GM23338 (cell line): ENCODE results near the gene WWOX. TPM values are rescaled to one million over a fixed set of nuclear protein-coding genes. Genes with fewer than 3 reads are reported as not detected.
A peak's percentile ranks its signal among the peaks of the same experiment; 100 is the strongest.

Experiments
- ATAC-seq: fragments of 200-7000 bp; cut with Tn5 transposase; 3 replicates; pipeline ENCODE4 v1.9.1; 2020
- DNase-seq: peaks from one replicate; pipeline ENCODE4 v3.0.0-alpha.2; 2015; ENCODE audit warnings: low spot score
- H2AFZ ChIP-seq: fragments of 200-600 bp; sonication (generic); 2 replicates; pipeline ENCODE4 v1.8.0; 2016; ENCODE audit warnings: antibody characterized with exemption, mild to moderate bottlenecking, moderate library complexity
- H3F3A ChIP-seq: fragments of 200-600 bp; sonication (generic); replicated peaks from 2 replicates; pipeline ENCODE4 v1.8.0; 2017; ENCODE audit warnings: antibody characterized with exemption, mixed run types, low read depth
- H3K27ac ChIP-seq: fragments of 200-600 bp; sonication (generic); 2 replicates; pipeline ENCODE4 v1.6.1; 2016; ENCODE audit warnings: low read depth
- H3K27me3 ChIP-seq: fragments of 200-600 bp; sonication (generic); 2 replicates; pipeline ENCODE4 v1.8.0; 2016; ENCODE audit warnings: mild to moderate bottlenecking, mixed run types, moderate library complexity; ENCODE audit not compliant: insufficient read depth
- H3K36me3 ChIP-seq: fragments of 200-600 bp; sonication (generic); 2 replicates; pipeline ENCODE4 v1.8.0; 2016; ENCODE audit warnings: mild to moderate bottlenecking; ENCODE audit not compliant: insufficient read depth
- H3K4me1 ChIP-seq: fragments of 200-600 bp; sonication (generic); 2 replicates; pipeline ENCODE4 v1.8.0; 2016; ENCODE audit warnings: mild to moderate bottlenecking, moderate library complexity; ENCODE audit not compliant: insufficient read depth
- H3K4me2 ChIP-seq: fragments of 200-600 bp; sonication (generic); 2 replicates; pipeline ENCODE4 v1.7.1; 2017; ENCODE audit warnings: mixed run types
- H3K4me3 ChIP-seq: fragments of 200-600 bp; sonication (generic); 2 replicates; pipeline ENCODE4 v1.6.1; 2016; ENCODE audit warnings: mixed run types
- H3K79me2 ChIP-seq: fragments of 200-600 bp; sonication (generic); replicated peaks from 2 replicates; pipeline ENCODE4 v1.8.0; 2017; ENCODE audit warnings: mild to moderate bottlenecking; ENCODE audit not compliant: insufficient read depth
- H3K9me2 ChIP-seq: fragments of 200-600 bp; sonication (generic); 2 replicates; pipeline ENCODE4 v1.8.0; 2017; ENCODE audit not compliant: insufficient read depth
- H4K20me1 ChIP-seq: fragments of 200-600 bp; sonication (generic); replicated peaks from 2 replicates; pipeline ENCODE4 v1.8.0; 2017; ENCODE audit warnings: mild to moderate bottlenecking; ENCODE audit not compliant: insufficient read depth
- H3K27ac Mint-ChIP-seq: 2 replicates; pipeline ENCODE4 v1.8.0; 2020; ENCODE audit warnings: inconsistent platforms, mild to moderate bottlenecking, moderate library complexity, mixed read lengths
- H3K27me3 Mint-ChIP-seq: 3 replicates; pipeline ENCODE4 v1.8.0; 2022; ENCODE audit warnings: low read depth, mild to moderate bottlenecking, moderate library complexity, mixed read lengths, inconsistent platforms; ENCODE audit not compliant: insufficient read depth, poor library complexity
- H3K36me3 Mint-ChIP-seq: 3 replicates; pipeline ENCODE4 v1.8.0; 2021; ENCODE audit warnings: low read depth, mild to moderate bottlenecking, inconsistent platforms, moderate library complexity, mixed read lengths
- H3K4me1 Mint-ChIP-seq: 3 replicates; pipeline ENCODE4 v1.8.0; 2020; ENCODE audit warnings: mild to moderate bottlenecking, inconsistent platforms, mixed read lengths
- H3K4me3 Mint-ChIP-seq: 3 replicates; pipeline ENCODE4 v1.8.0; 2021; ENCODE audit warnings: moderate library complexity, mild to moderate bottlenecking, inconsistent platforms, mixed read lengths
- H3K9me3 Mint-ChIP-seq: 3 replicates; pipeline ENCODE4 v1.8.0; 2020; ENCODE audit warnings: moderate library complexity, mild to moderate bottlenecking, inconsistent platforms, mixed read lengths
- CREB1 ChIP-seq: fragments of 250-450 bp; sonication (Bioruptor Pico); IDR thresholded peaks from 2 replicates; pipeline ENCODE4 v1.5.0; 2020; ENCODE audit warnings: low read depth, mild to moderate bottlenecking, moderate library complexity
- CTCF ChIP-seq, 2 experiments: fragments of 200-600 bp in 1 of 2; sonication (generic) in 1 of 2; conservative IDR thresholded peaks; 2 replicates each; pipeline versions ENCODE4 v1.5.1 to v1.6.1; 2016 to 2017; ENCODE audit warnings: antibody characterized with exemption in 2 of 2, low read depth in 2 of 2, mild to moderate bottlenecking in 2 of 2, moderate library complexity in 1 of 2
- EZH2phosphoT487 ChIP-seq: fragments of 200-600 bp; sonication (generic); IDR thresholded peaks from one replicate; pipeline ENCODE4 v1.8.1; 2018; ENCODE audit warnings: antibody characterized with exemption; ENCODE audit not compliant: unreplicated experiment
- JUNB ChIP-seq: IDR thresholded peaks from one replicate; pipeline ENCODE4 v1.6.1; 2016; ENCODE audit warnings: antibody characterized with exemption; ENCODE audit not compliant: unreplicated experiment
- REST ChIP-seq: IDR thresholded peaks from one replicate; pipeline ENCODE4 v1.6.1; 2018; ENCODE audit warnings: antibody characterized with exemption; ENCODE audit not compliant: unreplicated experiment
- ZNF114 ChIP-seq: fragments of 250-450 bp; sonication (Bioruptor Pico); IDR thresholded peaks from 2 replicates; pipeline ENCODE4 v1.5.0; 2020; ENCODE audit warnings: mild to moderate bottlenecking, moderate library complexity
- ZNF331 ChIP-seq: fragments of 250-450 bp; sonication (Bioruptor Pico); IDR thresholded peaks from 2 replicates; pipeline ENCODE4 v1.5.0; 2020; ENCODE audit warnings: low read depth, mild to moderate bottlenecking, moderate library complexity
- ZNF462 ChIP-seq: fragments of 250-450 bp; sonication (Bioruptor Pico); IDR thresholded peaks from 2 replicates; pipeline ENCODE4 v1.5.0; 2020; ENCODE audit warnings: mild to moderate bottlenecking, moderate library complexity
- polyA plus RNA-seq: library from polyadenylated mRNA; unstranded; fragments of >200 nt; fragmentation: Nextera tagmentation; extraction: Ambion mirVana; gene quantifications from 2 replicates; pipeline ENCODE4 v1.2.1, GENCODE V29; 2016
- total RNA-seq: library from RNA; depleted of rRNA; stranded (reverse); fragments of >200 nt; shearing (Covaris generic); gene quantifications from 2 replicates; pipeline ENCODE4 v1.2.3, GENCODE V29; 2014

WWOX gene
- total and polyA plus RNA-seq, 2 experiments from 2014 or later: 10.0 to 19.3 TPM

GRCh38 chr16:78094166-78094565, 5.3 kb upstream of the WWOX start:
- H3K36me3 ChIP-seq: no peaks in the 10 kb centered on the region
- H3K4me3 ChIP-seq: no peak overlapping the region
- DNase-seq (peak; percentile 22), ATAC-seq (no peak)
- H3K4me2 ChIP-seq: no peak overlapping the region
- no peaks in the 10 kb centered on the region; the same call in 1 of the 2 replicates for H4K20me1 ChIP-seq
- no peaks in the 10 kb centered on the region for H3K9me2 ChIP-seq
- H3K4me1 ChIP-seq: no peaks in the 10 kb centered on the region
- Mint-ChIP-seq H3K9me3 (peaks cover 10% of the 10 kb centered on the region; the same call in 2 of the 3 replicates), H3K36me3 (no peaks in the 10 kb centered on the region), H3K4me3 (no peak overlapping the region), H3K27me3 (peaks cover 8% of the 10 kb centered on the region), H3K27ac (no peak overlapping the region), H3K4me1 (peaks cover 5% of the 10 kb centered on the region; the same call in 2 of the 3 replicates)
- no peaks in the 10 kb centered on the region for H3K79me2 ChIP-seq
- H2AFZ ChIP-seq: no peak overlapping the region
- peaks cover 33% of the 10 kb centered on the region for H3K27me3 ChIP-seq
- no peaks in the 10 kb centered on the region for H3F3A ChIP-seq
- H3K27ac ChIP-seq: no peak overlapping the region
- TF ChIP-seq ZNF114 (CRISPR knock-in tag): no peak
- TF ChIP-seq CTCF (conservative IDR thresholded peaks at IDR 0.05; ENCODE audit: low read depth in 2 of 2): peak; percentile 32 to 53
- TF ChIP-seq JUNB: no peak
- TF ChIP-seq EZH2phosphoT487: no peak

- Histone ChIP-seq H3K27ac (no peak overlapping the region), H3K4me2 (no peak overlapping the region), H2AFZ (no peak overlapping the region), H3K27me3 (peaks cover 33% of the 10 kb centered on the region), H3K36me3 (no peaks in the 10 kb centered on the region), H3F3A (no peaks in the 10 kb centered on the region), H4K20me1 (no peaks in the 10 kb centered on the region; the same call in 1 of the 2 replicates), H3K4me3 (no peak overlapping the region), H3K4me1 (no peaks in the 10 kb centered on the region), H3K9me2 (no peaks in the 10 kb centered on the region), H3K79me2 (no peaks in the 10 kb centered on the region)
- ATAC-seq (no peak), DNase-seq (no peak)
- Mint-ChIP-seq H3K27me3 (peaks cover 8% of the 10 kb centered on the region), H3K4me1 (peaks cover 5% of the 10 kb centered on the region; the same call in 2 of the 3 replicates), H3K4me3 (no peak overlapping the region), H3K36me3 (no peaks in the 10 kb centered on the region), H3K9me3 (peaks cover 10% of the 10 kb centered on the region; the same call in 2 of the 3 replicates), H3K27ac (no peak overlapping the region)
- no peak for TF ChIP-seq REST
- TF ChIP-seq ZNF331: no peak
- TF ChIP-seq ZNF462: no peak
- TF ChIP-seq CREB1: no peak
Measured at GRCh38 chr16:78094998-78095397, 4.5 kb upstream of the WWOX start.
